DND-41 (cell line): ENCODE data around the gene GTPBP6.

Source experiments
- CTCF ChIP-seq: IDR thresholded peaks from 2 replicates; pipeline ENCODE4 v1.5.1; 2012; ENCODE audit warnings: borderline replicate concordance, low read length, moderate library complexity, mild to moderate bottlenecking; ENCODE audit not compliant: poor library complexity, severe bottlenecking; ENCODE audit errors: extremely low read depth
- EZH2 ChIP-seq: IDR thresholded peaks from 3 replicates; pipeline ENCODE4 v1.6.1; 2012; ENCODE audit warnings: borderline replicate concordance, low read depth, mild to moderate bottlenecking, moderate library complexity, low read length, inconsistent platforms; ENCODE audit not compliant: severe bottlenecking

DNA sequence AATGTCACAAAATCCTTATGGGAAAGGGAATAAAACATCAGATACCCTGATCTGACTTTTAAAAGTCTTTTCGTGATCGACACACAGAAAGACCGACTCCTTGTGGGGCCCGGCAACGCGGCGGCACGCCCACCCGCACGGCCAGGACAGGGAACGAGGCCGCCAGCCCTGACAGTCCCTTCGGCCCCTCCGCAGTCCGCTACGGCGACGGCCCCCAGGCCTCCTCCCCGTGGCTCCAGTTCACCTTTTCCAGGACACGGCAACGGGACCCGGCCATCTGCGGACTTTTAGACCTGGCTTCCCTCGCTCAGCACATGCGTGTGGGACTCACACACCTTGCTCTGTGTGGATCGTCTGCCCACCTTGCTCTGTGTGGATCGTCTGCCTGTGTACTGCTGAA lies 33.6 kb upstream of the GTPBP6 start:
- TF ChIP-seq CTCF (no peak), EZH2 (no peak)
